Frontal cortex (tissue), 4 donors: ENCODE measurements around the gene REXO4. TPM values are rescaled to one million over a fixed set of nuclear protein-coding genes. Genes with fewer than 3 reads are reported as not detected.
"Not testable (repeated sequence)": the region's sequence is repeated elsewhere in the genome, so short reads cannot be mapped to it uniquely, and the experiment has no call there.

Source experiments
- DNase-seq, 2 donors: peaks; one replicate each; pipeline ENCODE4 v3.0.0; 2012; ENCODE audit warnings: low spot score in 2 of 2
- FAIRE-seq: peaks from 2 replicates; lab custom pipeline; 2012; peaks lifted over from hg19 to GRCh38; lab: Jason Lieb, UNC
- total RNA-seq: library from RNA; depleted of rRNA; stranded (reverse); fragments of >200 nt; gene quantifications from one replicate; pipeline ENCODE4 v1.2.3, GENCODE V29; 2014
- donor health status: control.
- donor health status: control.
- donor health status: control.

REXO4 gene
- total RNA-seq, 1 donor from 2014 or later, result 13.5 TPM

DNA sequence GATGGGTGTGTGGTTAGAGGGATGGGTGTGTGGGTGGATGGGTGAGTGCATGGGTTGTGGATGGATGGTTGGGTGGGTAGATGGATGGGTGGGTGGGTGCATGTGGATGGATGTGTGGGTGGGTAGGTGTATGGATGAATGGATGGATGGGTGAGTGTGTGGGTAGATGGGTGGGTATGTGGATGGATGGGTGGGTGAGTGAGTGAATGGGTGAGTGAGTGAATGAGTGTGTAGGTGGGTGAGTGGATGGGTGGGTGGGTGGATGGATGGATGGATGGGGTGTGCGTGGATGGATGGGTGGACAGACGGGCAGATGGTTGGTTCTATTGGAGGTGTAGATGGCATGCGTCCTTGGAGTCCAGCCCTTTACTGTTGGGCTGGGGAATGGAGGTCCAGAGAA, 24.4 kb downstream of the REXO4 start:
- FAIRE-seq (no peak), DNase-seq (no peak)

DNA sequence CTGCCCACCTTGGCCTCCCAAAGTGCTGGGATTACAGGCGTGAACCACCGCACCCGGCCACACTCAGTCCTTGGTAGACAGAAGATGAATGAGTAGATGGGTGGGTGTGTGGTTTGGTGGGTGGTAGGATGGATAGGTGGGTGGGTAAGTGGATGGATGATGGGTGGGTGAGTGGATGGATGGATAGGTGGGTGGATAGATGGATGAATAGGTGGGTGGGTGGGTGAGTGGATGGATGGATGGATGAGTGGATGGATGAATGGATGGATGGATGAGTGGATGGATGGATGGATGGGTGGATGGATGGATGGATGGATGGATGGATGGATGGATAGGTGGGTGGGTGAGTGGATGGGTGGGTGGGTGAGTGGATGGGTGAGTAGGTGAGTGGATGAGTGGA, 25.5 kb downstream of the REXO4 start:
- DNase-seq, FAIRE-seq: not testable (repeated sequence)

DNA sequence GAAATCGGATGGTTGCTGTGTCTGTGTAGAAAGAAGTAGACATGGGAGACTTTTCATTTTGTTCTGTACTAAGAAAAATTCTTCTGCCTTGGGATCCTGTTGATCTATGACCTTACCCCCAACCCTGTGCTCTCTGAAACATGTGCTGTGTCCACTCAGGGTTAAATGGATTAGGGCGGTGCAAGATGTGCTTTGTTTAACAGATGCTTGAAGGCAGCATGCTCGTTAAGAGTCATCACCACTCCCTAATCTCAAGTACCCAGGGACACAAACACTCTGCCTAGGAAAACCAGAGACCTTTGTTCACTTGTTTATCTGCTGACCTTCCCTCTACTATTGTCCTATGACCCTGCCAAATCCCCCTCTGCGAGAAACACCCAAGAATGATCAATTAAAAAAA, 26.4 kb downstream of the REXO4 start:
- FAIRE-seq, DNase-seq: not testable (repeated sequence)

DNA sequence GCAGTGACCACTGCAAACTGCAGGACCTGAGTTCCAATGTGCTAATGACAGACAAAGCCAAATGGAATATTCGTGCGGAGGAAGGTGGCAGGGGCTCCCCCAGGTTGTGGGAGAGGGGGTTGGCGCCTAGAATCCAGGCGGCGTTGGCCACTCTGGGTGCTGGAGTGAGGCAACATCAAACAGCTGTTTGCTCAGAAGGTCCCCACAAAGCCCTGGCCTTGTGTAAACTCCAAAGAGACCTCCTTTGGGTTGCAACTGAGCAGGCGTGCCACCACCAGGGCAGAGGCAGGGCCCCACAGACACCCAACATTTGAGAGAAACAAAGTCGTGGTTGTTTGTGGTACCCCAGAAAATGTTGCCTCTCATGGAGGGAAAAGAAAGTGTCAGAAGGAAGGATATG, 27.1 kb downstream of the REXO4 start:
- FAIRE-seq, result no peak
- DNase-seq, result no peak

DNA sequence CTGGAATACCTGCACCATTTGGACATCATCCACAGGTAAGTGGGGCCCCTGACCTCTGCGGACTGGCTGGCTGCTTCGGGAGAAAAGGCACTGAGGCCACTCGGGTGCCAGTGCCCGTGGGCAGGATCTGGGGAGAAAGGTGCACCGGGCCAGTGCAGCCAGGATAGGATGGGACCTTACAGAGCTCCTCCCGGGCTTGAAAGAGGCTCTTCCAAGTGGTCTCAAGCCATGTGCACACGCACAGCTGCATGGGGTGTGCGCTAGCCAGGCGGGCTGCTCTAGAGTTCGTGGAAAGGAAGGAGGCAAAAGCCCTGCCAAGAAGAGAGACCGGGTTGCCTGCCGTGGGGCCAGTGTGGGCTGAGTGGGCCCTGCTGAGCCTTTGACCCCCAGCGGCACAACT, 28.2 kb downstream of the REXO4 start:
- FAIRE-seq (no peak), DNase-seq (no peak)

DNA sequence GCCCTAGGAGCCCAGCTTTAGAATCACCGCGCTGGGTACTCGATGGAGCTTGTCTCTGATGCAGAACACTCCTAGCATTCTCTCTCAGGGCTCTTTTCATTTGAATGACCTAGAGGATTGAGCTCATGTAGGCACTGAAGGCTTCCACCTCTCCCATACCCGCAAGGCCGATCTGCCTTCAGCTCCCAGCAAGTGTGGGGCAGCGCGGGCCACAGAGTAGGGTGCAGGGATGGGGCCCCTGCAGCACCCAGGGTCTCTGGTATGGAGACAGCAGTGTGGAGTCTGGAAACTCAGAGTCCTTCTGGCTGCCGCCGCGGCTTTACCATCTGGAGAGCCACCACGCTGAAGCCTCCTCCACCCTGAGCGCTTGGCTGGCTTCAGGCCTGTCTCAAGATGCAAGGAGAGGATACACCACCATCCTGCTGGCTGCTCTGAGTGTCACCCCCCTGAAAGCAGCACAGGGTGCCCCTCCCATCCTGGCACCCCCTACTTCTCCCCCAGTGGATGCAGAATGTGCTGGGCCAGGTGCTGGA, 28.7 kb downstream of the REXO4 start:
- no peak for DNase-seq
- FAIRE-seq, result no peak

DNA sequence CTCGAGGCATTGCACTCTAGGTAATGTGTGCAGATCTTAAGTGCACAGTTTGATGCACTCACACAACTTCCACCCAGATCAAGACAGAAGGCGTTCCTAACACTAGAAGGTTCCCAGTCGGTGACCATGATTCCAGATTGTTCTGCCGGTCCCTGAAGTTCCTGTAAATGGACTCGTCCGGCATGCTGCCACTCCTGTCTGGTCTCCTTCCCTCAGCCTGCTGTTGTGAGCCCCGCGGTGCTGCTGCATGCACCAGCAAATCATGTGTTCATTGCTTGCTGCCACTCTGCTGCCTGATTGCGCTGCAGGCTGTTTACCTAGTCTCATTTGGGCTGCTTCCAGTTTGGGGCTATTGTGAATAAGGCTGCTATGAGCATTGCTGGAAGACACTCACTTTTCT, 30.1 kb downstream of the REXO4 start:
- no peak for FAIRE-seq
- no peak for DNase-seq

DNA sequence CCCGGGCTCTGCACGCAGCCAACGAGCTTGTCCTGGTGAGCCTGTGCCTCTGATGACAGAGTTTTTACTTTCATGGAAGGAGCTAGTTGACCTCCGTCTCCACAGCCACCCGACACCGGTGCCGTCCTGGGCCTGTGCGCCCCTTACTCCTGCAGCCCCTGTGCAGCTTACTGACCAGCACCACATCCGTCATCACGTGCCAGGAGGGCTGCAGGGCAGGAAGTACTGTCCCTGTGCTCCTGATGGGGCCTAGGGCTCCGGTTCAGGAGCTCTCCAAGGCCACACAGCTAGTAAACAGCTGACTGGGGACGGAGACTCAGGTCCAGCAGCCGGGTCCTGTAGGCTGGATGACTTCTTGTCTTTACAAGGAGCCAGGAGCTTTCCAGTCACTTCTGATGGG, 31.5 kb downstream of the REXO4 start:
- no peak for DNase-seq
- no peak for FAIRE-seq

DNA sequence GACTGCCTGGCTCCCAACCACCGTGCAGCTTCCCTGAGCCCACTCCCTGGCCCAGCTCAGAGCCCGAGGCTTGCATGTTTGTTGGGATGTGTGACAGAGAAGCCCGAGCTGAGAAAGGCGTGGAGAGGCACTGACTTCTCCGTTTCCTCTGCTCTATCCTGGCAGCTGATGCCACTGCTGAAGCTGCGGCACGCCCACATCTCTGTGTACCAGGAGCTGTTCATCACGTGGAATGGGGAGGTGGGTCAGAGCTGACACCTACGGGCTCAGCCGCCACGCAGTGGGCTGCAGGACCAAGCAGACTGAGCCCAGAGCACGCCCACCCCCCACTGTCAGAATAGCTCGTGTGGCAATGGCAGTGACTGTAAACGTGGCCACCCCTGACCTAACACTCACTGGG, 32.4 kb downstream of the REXO4 start:
- no peak for FAIRE-seq
- no peak for DNase-seq

DNA sequence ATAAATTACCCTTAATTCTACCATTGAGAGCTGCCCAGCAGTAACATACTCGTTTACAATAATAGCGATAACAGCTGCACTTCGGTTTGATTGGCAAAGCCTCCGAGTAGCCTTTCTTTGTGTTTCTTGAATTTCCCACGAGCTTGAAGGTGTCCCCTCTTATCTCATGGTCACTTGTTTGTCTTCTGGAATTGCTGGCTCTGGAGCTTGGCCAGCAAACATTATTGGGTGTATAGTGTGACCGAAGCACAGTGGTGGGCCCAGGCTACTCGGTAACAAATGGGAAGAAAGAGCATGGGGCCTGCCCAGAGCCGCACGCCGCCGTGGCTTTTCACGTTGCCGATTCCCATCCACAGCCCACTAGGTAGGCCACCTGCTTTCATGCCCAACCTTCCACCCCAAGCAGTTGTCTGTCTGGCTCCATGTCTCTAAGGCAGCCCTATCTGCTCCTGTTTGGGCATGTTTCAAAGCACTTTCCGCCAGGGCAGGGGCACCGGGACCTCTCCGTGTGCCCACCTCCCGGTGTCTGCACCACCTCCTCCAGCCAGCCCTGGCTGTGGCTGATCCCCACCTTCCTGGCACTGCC, 33.0 kb downstream of the REXO4 start:
- FAIRE-seq (no peak), DNase-seq (no peak)

DNA sequence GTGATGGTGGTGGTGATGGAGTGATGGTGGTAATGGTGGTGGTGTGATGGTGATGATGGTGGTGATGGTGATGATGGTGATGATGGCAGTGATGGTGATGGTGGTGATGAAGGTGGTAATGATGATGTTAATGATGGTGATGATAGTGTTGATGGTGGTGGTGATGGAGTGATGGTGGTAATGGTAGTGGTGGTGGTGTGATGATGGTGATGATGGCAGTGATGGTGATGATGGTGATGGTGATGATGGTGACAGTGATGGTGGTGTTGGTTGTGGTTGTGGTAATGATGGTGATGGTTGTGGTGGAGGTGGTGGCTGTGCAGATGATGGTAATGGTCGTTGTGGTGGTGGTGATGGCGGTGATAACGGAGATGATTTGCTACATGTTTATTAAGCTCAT, 34.4 kb downstream of the REXO4 start:
- FAIRE-seq (no peak), DNase-seq (no peak)

DNA sequence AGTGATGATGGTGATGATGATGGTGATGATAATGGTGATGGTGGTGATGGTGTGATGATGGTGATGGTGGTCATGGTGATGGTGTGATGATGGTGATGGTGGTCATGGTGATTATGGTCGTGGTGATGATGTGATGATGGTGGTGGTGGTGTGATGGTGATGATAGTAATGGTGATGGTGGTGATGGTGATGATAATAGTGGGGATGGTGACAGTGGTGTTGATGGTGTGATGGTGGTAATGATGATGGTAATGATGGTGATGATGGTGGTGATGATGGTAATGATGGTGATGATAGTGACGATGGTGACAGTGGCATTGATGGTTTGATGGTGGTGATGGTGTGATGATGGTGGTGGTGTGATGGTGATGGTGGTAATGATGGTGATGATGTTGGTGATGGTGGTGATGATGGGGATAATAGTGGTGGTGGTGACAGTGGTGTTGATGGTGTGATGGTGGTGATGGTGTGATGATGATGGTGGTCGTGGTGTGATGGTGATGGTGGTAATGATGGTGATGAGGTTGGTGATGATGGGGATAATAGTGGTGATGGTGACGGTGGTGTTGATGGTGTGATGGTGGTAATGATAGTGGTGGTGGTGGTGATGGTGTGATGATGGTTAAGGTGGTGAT, 35.2 kb downstream of the REXO4 start:
- no peak for DNase-seq
- no peak for FAIRE-seq

DNA sequence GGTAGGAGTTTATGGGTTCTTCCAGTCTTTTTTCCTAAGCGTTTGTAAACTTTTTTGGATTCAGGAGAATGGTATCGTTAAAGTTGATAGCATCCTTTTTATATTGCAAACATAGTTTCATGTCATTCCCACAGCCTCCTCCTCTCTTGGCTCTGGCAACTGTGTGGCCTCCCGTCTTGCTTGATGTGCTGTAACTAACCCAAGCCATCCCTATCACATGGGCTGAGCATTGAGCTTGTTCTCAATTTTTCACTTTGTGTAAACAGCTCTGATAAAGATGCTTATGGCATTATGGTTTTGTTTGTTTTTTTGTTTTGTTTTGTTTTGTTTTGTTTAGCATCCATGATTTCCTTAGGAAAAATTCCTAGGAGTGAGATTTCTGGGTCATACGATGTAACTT, 37.1 kb downstream of the REXO4 start:
- FAIRE-seq, result no peak
- DNase-seq, result no peak

DNA sequence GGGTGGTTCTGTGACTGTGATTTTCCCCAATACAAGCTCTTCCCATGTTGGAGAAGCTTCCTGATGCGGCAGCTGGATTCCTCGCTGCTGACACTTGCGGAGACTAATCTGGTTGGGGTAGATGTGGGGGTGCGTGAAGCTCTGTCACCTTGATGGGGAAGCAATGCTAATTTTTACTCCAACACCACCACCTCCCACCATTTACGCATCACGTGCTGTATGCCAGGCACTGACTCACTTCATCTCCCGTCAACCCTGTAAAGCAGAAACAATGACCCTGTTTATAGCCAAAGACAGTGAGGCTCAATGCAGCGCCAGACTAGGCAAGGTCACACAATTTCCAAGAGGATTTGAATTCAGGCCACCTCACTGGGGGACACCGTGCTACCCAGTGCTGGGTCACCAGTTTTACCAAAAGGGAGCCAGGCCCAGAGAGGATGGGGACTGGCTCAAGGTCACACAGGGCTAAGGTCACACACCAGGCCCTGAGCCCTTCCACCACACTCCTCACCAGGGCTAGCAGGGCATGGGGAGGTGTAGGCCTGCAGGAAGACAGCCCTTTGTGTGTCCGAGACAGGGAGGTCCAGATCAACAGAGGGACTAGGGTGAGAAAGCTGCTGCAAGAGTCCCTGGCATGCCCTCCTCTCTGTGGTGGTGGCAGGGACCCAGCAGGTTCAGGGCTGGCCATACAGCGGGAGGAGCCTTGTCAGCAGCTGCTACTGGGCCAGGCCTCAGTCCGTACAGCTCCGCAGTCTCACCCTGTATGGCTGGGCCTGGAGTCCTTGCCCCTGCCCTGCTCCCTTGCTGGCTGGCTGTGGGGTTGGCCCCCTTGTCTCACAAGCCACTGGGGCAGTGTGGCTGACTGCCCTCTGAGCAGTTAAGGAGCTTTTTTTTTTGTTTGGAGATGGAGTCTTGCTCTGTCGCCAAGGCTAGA, 38.4 kb downstream of the REXO4 start:
- DNase-seq (no peak), FAIRE-seq (no peak)

DNA sequence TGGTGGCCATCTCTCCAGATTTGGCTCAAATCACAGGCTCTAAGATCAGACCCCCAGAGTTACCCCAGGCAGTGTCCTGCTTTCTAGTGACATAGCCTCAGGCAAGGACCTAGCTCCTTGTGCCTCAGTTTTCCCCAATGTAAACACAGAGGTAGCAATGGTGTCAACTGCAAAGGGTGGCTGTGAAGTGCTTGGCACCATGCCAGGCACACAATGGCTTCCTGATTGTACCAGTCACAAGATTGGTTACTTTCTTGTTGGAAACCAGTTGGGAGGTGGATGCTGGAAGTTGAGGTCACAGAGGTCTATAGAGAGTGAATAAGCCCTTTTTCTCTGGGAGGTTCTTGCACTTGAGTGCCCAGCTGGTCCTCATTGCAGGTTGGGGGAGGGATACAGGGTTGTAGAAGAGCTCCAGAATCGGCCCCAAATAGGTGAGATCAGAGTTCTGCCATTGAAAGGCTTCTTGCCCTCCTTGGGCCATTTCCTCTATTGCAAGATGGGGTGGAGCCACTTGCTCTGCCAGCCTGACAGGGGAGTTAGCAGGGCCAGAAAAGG, 39.3 kb downstream of the REXO4 start:
- FAIRE-seq (no peak), DNase-seq (no peak)

DNA sequence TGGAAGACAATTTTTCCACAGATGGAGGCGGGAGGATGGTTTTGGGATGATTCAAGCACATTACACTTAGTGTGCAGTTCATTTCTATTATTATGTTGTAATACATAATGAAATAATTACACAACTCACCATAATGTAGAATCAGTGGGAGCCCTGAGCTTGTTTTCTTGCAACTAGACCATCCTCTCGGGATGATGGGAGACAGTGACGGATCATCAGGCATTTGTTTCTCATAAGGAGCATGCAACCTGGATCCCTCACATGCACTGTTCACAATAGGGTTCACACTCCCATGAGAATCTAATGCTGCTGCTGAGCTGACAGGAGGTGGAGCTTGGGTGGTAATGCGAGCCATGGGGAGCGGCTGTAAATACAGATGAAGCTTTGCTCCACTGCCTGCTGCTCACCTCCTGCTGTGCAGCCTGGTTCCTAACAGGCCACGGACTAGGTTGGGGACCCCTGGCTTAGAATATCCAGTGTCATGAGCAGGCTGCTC, 40.0 kb downstream of the REXO4 start:
- no peak for DNase-seq

DNA sequence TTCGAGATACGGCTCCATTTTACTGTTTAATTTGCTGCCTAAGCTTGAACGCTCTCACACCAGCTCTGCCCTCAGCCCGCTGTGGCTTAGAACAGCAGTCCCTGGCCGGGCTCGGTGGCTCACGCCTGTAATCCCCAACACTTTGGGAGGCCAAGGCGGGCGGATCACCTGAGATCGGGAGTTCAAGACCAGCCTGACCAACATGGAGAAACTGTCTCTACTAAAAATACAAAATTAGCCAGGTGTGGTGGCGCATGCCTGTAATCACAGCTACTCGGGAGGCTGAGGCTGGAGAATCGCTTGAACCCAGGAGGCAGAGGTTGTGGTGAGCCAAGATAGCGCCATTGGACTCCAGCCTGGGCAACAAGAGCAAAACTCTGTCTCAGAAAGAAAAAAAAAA, 40.5 kb downstream of the REXO4 start:
- FAIRE-seq, result not testable (repeated sequence)

More for the DNA sequence above, 40.0 kb downstream of the REXO4 start:
- FAIRE-seq, result no peak

DNA sequence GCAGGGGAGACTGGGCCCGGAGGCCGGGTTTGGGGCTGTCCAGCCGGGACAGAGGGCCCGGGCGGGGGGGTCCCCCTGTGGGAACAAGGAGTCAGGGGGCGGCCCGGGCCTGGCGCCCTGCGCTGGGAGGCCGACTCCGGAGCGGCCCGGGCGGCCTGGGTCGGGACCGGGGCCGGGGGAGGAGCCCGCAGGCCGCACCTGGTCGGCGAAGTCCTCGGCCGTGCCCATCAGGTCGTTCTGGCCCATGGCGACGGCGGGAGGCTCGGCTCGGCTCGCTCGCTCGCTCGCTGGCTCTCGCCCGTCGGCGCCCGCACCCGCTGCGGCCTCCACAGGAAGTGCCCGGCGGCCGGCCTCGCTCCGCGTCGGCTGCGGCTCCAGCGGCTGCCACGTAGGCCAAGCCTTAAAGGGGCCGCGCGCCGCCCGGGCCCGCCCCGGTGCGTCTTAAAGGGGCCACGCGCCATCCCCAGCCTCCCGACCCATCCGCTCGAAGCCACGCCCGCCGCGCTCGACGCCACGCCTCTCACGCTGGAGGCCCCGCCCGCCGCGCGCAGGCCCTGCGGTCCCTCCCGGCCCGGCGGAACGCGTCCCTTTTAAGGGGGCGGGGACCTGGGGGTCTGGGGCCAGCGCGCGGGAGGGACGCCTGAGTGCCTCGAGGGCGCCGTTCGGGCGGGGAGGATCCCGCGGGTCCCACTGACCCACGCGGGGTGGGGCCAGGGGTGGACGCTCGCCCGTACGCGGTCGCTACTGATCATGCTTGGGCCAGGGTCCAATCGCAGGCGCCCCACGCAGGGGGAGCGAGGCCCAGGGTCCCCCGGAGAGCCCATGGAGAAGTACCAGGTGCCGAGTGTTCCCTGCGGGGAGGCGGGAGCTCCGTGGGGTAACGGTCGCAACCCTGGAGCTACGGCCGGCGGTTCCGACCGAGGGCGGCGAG, 41.8 kb downstream of the REXO4 start, which contains the start of the genes STKLD1 and SURF4:
STKLD1 (plus strand) TSS at position 643 of the 931 bp plus-strand sequence; CDS start at position 751, 108 bp downstream.
SURF4 (minus strand) TSS at position 337 of the 931 bp plus-strand sequence; CDS start at position 246, 91 bp downstream.
- FAIRE-seq, result no peak
- DNase-seq, result peak; percentile 100

More for the DNA sequence above, 40.5 kb downstream of the REXO4 start:
- not testable (repeated sequence) for DNase-seq
